ENCODE data around the gene DIS3L2.
"Not testable (repeated sequence)": the region's sequence is repeated elsewhere in the genome, so short reads cannot be mapped to it uniquely, and the experiment has no call there.

Gene DIS3L2

GRCh38 chr2:232313645-232314044 is 352.1 kb downstream of the DIS3L2 start:
- not testable (repeated sequence) for DNase-seq

DNA sequence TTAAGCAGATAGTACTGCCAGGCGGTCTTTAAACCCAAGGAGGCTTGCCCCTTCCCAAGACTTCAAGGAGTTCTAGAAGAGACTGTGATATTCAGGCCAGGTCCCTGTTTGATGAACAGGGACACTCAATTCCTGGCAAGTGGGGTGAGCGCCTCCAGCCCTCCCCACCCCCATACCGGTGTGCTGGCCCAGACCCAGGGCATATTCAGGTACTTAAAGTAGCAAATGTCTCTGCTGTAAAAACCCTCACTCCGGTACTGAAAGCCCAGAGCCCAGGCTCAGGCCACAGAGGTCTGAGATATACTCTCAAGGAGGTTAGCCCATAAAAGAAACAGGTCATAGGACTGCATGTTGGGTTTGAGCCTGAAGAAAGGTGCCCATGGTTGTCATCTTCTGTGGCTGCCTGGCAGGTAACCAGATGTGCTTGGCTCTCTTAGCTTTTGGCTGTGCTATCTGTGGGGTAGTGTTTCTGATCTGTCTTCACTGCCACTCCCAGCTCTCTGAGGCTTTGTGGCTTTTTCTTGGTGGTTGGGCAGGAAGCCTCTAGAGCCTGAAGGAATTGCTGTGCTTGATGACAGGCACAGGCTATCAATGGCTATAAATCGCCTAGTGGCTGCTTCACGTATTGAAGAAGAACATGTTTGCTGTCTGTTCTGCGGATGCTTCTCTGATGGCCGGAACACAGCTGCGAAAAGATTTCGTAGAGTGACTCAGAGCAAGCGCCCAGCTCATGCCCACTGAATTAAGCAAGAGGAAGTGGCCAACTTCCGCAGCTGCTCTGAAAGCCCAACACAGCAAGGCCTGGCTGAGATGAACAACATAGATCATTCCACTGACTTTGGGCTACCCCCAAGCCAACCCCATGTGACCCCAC is 353.8 kb downstream of the DIS3L2 start:
- DNase-seq, result no peak

GRCh38 chr2:232315923-232316299 is 354.4 kb downstream of the DIS3L2 start:
- DNase-seq, result no peak

DNA sequence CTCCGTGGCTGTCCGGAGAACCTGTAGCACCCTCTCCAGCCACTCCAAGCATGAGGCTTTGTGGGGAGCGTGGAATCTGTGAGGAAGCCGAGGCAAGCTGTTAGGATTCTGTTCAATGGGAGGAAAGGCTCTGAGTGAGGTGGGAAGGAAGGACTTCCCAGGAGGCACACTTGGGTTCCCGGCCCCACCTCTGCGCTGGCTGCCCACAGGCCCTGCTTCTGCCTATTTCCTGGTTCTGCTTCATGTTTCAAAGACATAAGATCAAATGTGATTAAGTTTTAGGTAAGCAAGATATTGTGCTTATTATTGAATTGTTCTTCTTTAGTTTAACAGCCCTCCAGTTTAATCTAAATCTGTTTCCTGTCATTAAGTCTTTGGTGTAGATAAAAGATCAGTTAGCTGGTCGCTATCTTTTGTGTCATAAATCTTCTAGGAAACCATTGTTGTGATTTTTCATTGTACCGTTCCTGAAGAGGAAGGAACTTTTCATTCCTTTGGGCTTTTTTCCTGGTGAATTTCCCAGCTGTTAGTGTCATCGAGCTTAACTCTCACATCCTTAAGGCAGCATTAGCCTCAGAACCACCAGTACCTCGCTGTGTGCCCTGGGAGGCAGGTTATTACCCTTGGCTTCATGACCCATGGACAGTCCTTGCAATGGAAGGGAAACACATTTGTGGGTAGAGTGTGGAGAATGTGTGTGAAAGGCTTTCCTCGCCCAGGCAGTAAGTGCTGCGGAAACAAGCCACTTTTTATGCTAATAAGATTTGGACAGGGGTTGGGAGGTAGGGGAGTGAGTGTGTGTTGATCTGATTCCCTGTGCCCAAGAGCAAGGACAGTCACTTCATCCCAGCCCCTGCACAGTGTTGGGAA is 355.2 kb downstream of the DIS3L2 start:
- no peak for DNase-seq

DNA sequence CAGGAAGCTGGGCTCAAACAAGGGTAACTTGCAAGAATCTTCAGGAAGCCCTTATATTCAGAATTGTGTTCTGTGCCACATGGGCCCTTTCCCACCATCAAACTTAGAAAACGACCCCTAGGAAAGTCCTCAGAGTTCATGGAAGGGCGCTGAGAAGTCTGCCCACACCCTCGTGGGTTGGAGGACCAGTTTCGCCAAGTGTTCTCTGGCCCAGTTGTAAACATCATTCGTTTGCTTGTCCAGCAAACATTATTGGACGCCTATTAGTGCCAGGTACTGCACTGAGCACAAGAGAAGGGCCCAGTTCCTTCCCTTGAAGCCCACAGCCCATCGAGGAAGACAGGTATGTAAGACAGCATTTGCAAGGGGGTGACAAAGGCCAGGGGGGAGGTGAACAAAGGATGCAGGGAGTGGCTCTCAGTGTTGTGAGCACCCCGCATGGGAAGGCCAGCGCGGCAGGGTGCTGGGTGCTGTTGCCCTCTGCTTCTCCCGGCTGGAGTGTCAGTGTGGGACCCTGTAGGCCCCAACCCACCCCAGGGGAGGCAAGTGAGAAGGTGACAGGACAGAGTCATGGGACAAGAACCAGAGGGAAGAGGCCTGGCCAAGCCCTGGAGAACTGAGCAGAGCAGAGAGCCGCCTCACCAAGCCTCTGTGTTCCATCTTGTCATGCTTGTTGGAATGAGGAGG is 356.8 kb downstream of the DIS3L2 start:
- DNase-seq, result no peak

GRCh38 chr2:232319067-232319802 is 357.7 kb downstream of the DIS3L2 start:
- DNase-seq, result no peak

GRCh38 chr2:232319803-232320442 is 358.4 kb downstream of the DIS3L2 start:
- no peak for DNase-seq

DNA sequence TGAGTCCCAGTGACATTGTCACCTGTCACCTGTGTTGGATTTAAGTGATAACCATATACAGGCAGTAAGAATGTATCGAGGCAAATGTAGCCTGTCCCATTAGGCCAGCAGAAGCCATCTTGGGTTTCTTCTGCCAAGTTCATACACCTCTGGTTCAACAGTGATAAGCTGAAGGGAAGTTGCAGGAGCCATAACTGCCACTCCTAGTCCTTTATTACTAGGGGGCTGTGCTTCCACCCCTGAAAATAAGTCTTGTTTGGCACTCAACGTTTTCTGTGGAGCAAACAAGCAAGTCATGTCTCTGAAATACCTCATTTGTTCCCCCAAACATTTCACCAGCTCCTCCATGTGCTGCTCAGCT is 358.9 kb downstream of the DIS3L2 start:
- DNase-seq, result no peak

DNA sequence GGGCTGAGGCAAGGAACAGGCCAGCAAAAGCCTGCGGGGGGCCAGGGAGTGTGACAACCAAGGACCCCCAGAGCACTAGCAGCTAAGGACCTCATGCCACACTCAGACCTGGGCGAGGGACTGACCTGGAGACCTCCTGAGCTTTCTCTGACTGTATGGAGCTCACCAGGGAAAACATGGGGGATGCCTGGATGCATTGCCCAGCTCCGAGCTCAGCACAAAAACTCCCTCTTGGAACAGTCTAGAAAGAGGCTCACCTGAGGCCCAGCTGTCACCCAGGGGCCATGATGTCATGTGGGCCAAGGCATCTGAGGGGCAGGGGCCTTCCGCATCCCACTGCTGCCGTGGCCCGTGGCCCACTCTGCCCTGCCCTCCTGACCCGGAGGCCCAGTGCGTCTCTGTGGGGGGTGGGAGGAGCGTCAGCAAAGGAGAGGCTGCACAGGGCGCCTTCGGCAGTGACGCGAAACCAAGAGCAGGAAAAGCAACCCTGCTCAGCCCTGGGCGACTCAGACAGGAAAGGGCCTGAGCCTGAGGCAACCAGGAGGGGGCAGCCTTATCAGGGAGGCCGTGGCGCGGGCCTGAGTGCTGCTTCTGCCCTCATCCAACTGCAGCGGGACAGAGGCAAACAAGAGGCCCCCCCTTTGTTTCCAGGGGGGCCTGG is 359.8 kb downstream of the DIS3L2 start:
- no peak for DNase-seq

DNA sequence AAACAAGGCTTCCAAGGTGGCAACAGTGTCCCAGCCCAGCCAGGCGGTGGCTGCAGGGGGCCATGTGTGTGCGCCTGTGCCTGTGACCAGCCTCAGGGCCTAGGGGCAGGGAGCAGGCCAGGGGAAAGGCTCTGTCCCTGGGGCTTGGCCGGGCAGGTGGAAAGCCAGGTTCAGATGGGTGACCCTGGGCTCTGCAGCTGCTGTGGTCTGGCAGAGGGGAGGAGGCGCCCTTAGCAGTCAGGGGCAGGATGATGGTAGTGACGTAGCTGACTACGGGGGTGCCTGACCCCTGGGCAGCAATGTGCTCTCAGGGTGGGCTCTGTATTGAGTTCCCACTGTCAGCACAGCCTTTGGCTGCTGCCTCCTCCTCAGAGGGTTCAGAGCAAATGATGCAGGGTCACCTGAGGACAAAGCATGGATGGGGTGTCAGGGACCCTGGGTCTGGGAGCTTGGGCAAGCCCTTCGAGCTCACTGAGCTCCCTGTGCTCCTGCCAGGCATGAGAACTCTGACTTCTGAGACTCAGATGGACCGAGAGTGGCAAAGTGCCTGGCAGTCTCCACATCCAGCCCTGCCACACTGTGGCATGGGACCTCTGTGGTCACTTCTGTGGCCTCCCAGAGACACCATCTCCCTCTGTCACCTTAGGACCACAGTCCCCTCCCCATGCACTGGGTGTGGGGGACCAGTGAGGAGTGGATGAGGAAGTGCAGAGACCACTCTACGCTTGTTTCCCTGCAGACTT is 360.5 kb downstream of the DIS3L2 start:
- no peak for DNase-seq

- no peak for DNase-seq
Measured at GRCh38 chr2:232322560-232323327, 361.2 kb downstream of the DIS3L2 start.

GRCh38 chr2:232323328-232323650 is 361.8 kb downstream of the DIS3L2 start:
- no peak for DNase-seq

DNA sequence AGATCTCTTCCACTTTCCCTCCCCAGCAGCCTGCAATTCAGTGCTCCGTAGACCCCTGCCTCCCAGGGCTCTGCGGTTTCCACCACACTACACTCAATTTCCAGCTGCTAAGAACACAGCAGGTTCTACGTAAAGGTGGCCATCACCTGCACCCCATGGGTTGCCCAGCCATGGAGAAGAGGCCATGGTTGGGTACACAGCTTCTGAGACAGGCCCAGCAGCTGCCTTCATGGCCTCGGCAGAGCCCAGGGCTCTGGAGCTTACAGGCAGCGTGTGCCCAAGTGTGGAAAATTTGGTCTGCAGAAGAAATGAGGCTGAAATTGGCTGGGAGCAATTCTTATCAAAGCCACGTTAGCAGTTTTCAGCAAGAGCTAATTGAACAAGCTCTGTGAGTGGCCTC is 362.5 kb downstream of the DIS3L2 start:
- DNase-seq, result not testable (repeated sequence)

DNA sequence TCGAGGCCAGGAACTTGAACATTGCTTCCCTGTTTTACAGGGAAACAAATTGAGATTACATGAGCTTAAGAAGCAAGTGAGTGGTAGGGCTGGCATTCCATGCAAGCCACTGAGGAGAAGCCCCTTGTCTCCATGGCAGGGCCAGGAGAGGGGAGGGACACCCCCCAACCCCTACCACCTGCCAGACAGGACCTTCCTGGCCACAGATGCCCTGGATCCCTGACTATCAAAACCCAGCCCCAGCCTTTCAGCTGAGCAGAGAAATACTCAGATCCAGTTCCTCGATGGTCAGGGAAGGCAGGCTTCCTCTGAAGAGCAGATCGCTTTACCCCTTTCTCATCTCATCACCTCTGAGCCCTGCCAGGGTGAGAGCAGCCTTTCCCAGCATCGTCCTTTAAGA is 363.3 kb downstream of the DIS3L2 start:
- no peak for DNase-seq

DNA sequence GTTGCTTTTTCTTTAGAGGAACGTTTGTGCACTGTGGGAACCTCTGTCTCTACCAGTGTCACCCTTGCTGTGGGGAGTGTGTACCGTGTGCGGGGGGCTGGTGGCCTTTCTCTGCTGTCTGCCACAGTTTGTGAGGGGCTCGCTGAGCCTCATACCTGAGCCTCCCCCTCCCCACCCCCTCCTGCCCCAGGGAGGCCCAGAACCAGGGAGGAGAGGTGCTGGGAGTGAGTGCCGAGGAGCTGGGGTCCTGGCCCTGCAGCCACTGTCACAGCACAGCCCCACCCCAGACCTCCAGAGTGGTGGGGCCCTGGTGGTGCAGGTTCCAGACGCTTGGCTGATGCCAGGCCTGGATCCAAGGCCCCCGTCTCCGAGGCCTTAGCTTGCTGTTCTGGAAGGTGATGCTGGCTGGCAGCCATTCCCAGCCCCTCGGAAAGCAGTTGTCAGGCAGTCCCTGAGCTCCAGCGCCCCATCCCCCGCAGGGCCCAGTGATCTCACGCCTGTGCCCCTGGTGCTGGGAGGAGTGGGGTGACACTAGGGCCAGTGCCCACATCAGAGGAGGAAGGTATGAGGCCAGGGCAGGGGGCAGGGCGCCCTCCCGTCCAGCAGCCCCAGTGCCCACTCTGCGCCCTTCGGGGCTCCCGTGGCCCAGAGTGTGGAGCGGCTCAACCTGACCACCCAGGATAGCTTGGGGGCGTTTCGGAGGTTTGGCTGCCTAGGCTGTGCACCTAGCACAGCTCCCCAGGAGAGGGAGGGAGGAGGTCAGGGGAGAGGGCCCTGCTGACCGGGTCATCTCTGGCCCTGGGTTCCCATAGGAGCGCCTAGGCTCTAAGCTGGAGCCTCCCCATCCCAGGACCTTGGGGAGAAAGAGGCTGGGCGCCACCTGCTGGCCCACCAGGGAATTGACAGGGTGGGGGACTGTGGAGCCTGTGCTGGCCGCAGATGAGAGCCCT is 364.1 kb downstream of the DIS3L2 start:
- no peak for DNase-seq

- not testable (repeated sequence) for DNase-seq
Measured at GRCh38 chr2:232326274-232327104, 365.0 kb downstream of the DIS3L2 start.

- DNase-seq, result no peak
Measured at GRCh38 chr2:232327105-232328031, 365.9 kb downstream of the DIS3L2 start.

All from NCI-H774 (cell line).